Tibial nerve (tissue), 4 donors: Measurements from ENCODE around the gene ZNF821. TPM values are rescaled to one million over a fixed set of nuclear protein-coding genes. Genes with fewer than 3 reads are reported as not detected.

ENCODE experiments used
- DNase-seq, 2 donors: peaks; one replicate each; pipeline ENCODE4 v3.0.0-alpha.2; 2019; ENCODE audit warnings: low spot score in 2 of 2
- H3K27ac ChIP-seq, 4 donors: fragments of 200-600 bp; sonication (generic) in 3 of 4; one replicate each; pipeline ENCODE4 v1.5.1; 2017 to 2019; ENCODE audit warnings: mild to moderate bottlenecking in 1 of 4
- H3K27me3 ChIP-seq, 2 donors: fragments of 200-600 bp; sonication (generic) in 1 of 2; one replicate each; pipeline versions ENCODE4 v1.5.1 to v1.6.0; 2017 to 2019
- H3K36me3 ChIP-seq, 3 donors: fragments of 200-600 bp; sonication (generic); one replicate each; pipeline ENCODE4 v1.5.1; 2018 to 2019
- H3K4me1 ChIP-seq, 4 donors: fragments of 200-600 bp; sonication (generic) in 3 of 4; one replicate each; pipeline ENCODE4 v1.5.1; 2017 to 2019
- H3K4me3 ChIP-seq, 4 donors: fragments of 200-600 bp; sonication (generic) in 3 of 4; one replicate each; pipeline ENCODE4 v1.5.1; 2017 to 2019; ENCODE audit warnings: mild to moderate bottlenecking in 1 of 4, moderate library complexity in 1 of 4
- H3K9me3 ChIP-seq, 4 donors: fragments of 200-600 bp; sonication (generic) in 3 of 4; one replicate each; pipeline ENCODE4 v1.5.1; 2017 to 2019
- CTCF ChIP-seq, 5 experiments: fragments of 200-600 bp in 3 of 5; fragments of 450-650 bp in 2 of 5; sonication (generic) in 3 of 5; IDR thresholded peaks; one replicate each; pipeline ENCODE4 v1.5.1; 2016 to 2019; ENCODE audit warnings: antibody characterized with exemption in 5 of 5, mild to moderate bottlenecking in 3 of 5, moderate library complexity in 2 of 5
- EP300 ChIP-seq, 2 donors: sonication (generic); formaldehyde crosslinking; IDR thresholded peaks; one replicate each; pipeline ENCODE4 v1.6.1; 2017; ENCODE audit warnings: antibody characterized with exemption in 2 of 2, mild to moderate bottlenecking in 1 of 2
- POLR2A ChIP-seq, 2 donors: fragments of 450-650 bp; IDR thresholded peaks; one replicate each; pipeline ENCODE4 v1.6.1; 2017; ENCODE audit warnings: antibody characterized with exemption in 2 of 2, mild to moderate bottlenecking in 2 of 2, moderate library complexity in 2 of 2
- WGBS, 2 donors: methylation state at CpG; one replicate each; pipeline ENCODE4 v1.1.5; 2018; 5-methylcytosine and 5-hydroxymethylcytosine counted together
- total RNA-seq, 4 donors: library from RNA; depleted of rRNA; stranded (reverse); fragments of >200 nt; gene quantifications; one replicate each; pipeline ENCODE4 v1.1.0, GENCODE V29; 2016

ZNF821 gene
- total RNA-seq, 4 donors from 2014 or later, result 3.5 to 18.9 (median 4.3) TPM

DNA sequence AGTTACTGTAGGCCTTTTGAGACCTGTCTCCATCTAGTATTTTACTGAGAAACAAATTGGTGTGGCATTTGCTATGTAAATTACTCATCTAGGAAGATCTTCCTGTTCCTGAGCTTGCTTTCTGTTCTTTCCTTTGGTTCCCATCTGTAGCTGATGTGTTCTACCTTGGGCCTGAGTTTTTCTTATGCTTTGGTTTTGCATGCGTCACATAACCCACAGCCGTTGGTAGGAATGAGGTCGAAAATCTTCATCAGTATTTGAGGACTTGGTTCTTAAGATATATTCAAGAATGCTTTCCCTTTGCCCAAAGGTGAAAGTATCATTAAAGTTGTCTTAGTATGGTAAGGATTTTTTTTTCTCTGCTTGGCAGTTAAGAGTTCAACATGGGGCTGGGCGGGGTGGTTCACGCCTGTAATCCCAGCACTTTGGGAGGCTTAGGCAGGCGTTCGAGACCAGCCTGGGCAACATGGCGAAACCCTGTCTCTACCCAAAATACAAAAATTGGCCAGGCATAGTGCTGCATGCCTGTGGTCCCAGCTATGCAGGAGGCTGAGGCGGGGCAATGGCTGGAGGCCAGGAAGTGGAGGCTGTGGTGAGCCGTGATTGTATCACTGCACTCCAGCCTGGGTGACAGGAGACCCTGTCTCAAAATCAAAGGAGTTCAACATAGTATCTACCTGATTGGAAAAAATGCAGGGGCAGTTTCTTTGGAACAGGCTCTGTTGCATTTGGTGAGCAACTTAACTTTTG is 40.1 kb upstream of the ZNF821 start:
- 87 to 88% methylated on average over 10 of the region's 10 CpGs for WGBS, 2 donors
- DNase-seq, result no peak

GRCh38 chr16:71920658-71921057 is 36.7 kb upstream of the ZNF821 start:
- no peak for TF ChIP-seq POLR2A (IDR thresholded peaks at IDR 0.05)
- no peak for TF ChIP-seq CTCF (IDR thresholded peaks at IDR 0.05)
- TF ChIP-seq EP300 (IDR thresholded peaks at IDR 0.05), result no peak
- Histone ChIP-seq H3K27ac (no peak overlapping the region), H3K4me3 (no peak overlapping the region), H3K9me3 (peaks cover 0 to 4% (median 0%) of the 10 kb centered on the region in 4 donors), H3K36me3 (peaks cover 3 to 100% (median 35%) of the 10 kb centered on the region in 3 donors), H3K4me1 (peaks cover 0 to 56% (median 10%) of the 10 kb centered on the region in 4 donors), H3K27me3 (no peaks in the 10 kb centered on the region)
- no peak for DNase-seq
- 84 to 86% methylated on average over 2 of the region's 2 CpGs for WGBS, 2 donors

More for the DNA sequence above, 40.1 kb upstream of the ZNF821 start:
- Histone ChIP-seq H3K27ac (peak overlapping the region in 1 of 4 donors; percentile 1), H3K27me3 (no peaks in the 10 kb centered on the region), H3K4me1 (peaks cover 0 to 51% (median 0%) of the 10 kb centered on the region in 4 donors), H3K36me3 (peaks cover under 1 to 100% (median 42%) of the 10 kb centered on the region in 3 donors), H3K4me3 (no peak overlapping the region), H3K9me3 (peaks cover 0 to 4% (median 0%) of the 10 kb centered on the region in 4 donors)
- TF ChIP-seq CTCF (IDR thresholded peaks at IDR 0.05) (no peak), EP300 (IDR thresholded peaks at IDR 0.05) (no peak), POLR2A (IDR thresholded peaks at IDR 0.05) (no peak)

DNA sequence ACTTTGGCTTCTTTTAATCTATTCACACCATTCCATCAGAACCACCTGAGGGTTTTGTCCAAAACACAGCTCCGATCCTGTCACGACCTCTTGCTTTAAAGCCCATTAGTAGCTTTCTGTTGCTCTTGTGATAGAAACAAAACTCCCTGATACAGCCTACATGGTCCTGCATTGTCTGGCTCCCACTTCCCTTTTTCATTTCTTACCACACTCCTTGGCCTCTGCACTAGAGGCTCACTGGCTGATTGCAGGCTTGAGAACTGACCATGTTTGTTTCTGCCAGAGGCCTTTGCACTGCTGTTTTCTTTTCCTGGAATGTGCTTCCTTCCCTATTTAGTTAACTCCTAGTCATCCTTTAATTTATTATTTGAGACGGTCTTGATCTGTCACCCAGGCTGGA is 35.1 kb upstream of the ZNF821 start:
- no peak for TF ChIP-seq CTCF (IDR thresholded peaks at IDR 0.05)
- TF ChIP-seq POLR2A (IDR thresholded peaks at IDR 0.05), result no peak
- TF ChIP-seq EP300 (IDR thresholded peaks at IDR 0.05), result peak in 1 of 2 donors; percentile 20
- H3K4me1 ChIP-seq, result peaks cover 0 to 65% (median 18%) of the 10 kb centered on the region in 4 donors
- no peaks in the 10 kb centered on the region for H3K27me3 ChIP-seq
- H3K27ac ChIP-seq, result no peak overlapping the region
- no peak overlapping the region for H3K4me3 ChIP-seq
- DNase-seq, result no peak
- H3K36me3 ChIP-seq, result peaks cover 3 to 85% (median 30%) of the 10 kb centered on the region in 3 donors
- peaks cover 0 to 4% (median 0%) of the 10 kb centered on the region in 4 donors for H3K9me3 ChIP-seq
- WGBS, 2 donors, result 60 to 74% methylated on average over 3 of the region's 3 CpGs

DNA sequence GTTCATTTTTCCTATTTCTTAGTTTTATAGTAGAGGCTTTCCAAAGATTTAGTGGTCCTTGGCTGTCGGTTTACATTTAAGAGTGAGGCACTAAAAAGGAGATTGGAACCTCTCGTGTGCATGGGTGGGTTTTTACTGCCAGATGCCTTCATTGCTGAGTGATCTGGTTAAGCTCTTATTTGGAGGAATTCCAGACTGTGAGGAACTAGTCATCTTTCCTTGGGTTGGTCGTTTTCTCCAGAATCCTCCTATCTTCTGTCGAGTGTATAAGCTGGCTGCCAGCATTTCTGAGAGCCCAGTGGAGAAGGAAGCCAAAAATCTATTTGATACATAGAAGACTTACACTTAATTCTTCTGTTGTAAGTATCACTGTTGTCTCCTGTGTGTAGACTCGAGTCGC is 33.9 kb upstream of the ZNF821 start:
- WGBS, 2 donors, result 66 to 69% methylated on average over 6 of the region's 6 CpGs
- Histone ChIP-seq H3K9me3 (peaks cover 0 to 4% (median 0%) of the 10 kb centered on the region in 4 donors), H3K27ac (no peak overlapping the region), H3K4me3 (no peak overlapping the region), H3K36me3 (peaks cover 3 to 74% (median 19%) of the 10 kb centered on the region in 3 donors), H3K27me3 (no peaks in the 10 kb centered on the region), H3K4me1 (peaks cover 0 to 60% (median 18%) of the 10 kb centered on the region in 4 donors)
- DNase-seq, result no peak
- TF ChIP-seq CTCF (IDR thresholded peaks at IDR 0.05) (no peak), POLR2A (IDR thresholded peaks at IDR 0.05) (no peak), EP300 (IDR thresholded peaks at IDR 0.05) (no peak)

DNA sequence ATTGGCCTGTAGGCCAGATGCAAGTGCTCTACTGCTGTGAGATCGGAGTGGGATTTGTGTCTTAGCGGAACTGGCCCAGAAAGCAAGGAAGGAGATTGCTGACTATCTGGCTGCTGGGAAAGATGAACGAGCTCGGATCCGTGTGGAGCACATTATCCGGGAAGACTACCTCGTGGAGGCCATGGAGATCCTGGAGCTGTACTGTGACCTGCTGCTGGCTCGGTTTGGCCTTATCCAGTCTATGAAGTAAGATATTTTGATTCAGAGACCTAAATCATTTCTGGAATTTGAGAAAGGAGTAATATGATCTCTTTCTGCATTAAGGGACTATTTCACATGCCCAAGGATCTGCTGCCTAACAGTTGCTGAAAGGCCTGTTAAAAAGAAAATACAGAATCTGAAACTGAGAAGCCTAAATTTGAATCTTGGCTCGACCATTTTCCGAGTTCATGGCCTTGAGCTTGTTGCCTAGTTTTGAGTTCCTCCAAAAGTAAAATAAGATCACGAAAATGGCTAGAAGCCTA is 32.5 kb upstream of the ZNF821 start:
- 74 to 82% methylated on average over 11 of the region's 11 CpGs for WGBS, 2 donors
- DNase-seq, result no peak
- peaks cover 3 to 60% (median 7%) of the 10 kb centered on the region in 3 donors for H3K36me3 ChIP-seq
- peaks cover 0 to 4% (median 0%) of the 10 kb centered on the region in 4 donors for H3K9me3 ChIP-seq
- no peak overlapping the region for H3K4me3 ChIP-seq
- no peak for TF ChIP-seq EP300 (IDR thresholded peaks at IDR 0.05)
- no peak for TF ChIP-seq POLR2A (IDR thresholded peaks at IDR 0.05)
- no peak for TF ChIP-seq CTCF (IDR thresholded peaks at IDR 0.05)
- H3K27ac ChIP-seq, result no peak overlapping the region
- H3K27me3 ChIP-seq, result no peaks in the 10 kb centered on the region
- H3K4me1 ChIP-seq, result peaks cover 0 to 65% (median 18%) of the 10 kb centered on the region in 4 donors
